SIG-M5 treated with dmso at 0.1 percent for 504 hours (cell line): ENCODE results near the gene CEP170B.

ENCODE experiments used
- DNase-seq: peaks from one replicate; lab custom pipeline; 2025; ENCODE audit not compliant: unreplicated experiment; lab: John Stamatoyannopoulos, UW

CEP170B gene

DNA sequence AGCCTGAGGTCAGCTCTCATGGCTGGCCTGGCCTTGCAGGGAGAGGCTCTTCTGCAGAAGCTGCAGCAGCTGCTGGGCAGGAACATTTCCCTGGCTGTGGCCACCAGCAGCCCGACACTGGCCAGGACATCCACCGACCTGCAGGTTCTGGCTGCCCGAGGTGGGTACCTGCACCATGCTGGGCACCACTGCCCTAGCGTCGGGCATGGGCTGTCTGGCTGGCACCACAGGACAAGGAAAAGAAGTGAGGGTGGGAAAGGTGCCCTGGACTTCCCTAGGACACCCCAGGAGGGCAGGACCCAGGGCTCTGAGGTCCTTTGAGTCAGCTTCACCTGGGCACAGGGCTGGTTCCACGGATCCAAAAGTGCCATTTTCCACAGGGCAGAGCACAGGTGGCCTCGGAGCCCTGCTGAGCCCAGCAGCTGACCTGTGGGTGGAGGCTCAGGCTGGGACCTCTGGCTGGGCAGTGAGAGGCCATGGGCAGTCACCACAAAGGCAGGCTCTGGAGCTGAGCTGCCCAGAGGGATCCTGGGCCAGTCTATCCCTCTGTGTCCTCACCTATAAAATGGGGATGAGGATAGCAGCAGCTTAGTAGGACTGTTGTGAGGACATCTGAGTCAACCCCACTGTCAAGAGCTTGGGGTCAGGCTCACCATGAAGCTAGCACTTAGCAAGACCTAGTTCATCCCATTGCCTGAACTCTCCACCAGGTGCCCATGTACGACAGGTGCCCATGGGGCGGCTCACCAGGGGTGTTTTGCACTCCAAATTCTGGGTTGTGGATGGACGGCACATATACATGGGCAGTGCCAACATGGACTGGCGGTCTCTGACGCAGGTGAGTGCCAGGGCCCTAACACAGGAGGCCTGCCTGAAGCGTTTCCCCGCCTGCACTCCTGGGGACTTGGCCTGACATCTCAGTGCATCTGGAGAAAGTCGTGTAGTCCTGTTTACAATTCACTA is 64.5 kb downstream of the CEP170B start:
- no peak for DNase-seq

DNA sequence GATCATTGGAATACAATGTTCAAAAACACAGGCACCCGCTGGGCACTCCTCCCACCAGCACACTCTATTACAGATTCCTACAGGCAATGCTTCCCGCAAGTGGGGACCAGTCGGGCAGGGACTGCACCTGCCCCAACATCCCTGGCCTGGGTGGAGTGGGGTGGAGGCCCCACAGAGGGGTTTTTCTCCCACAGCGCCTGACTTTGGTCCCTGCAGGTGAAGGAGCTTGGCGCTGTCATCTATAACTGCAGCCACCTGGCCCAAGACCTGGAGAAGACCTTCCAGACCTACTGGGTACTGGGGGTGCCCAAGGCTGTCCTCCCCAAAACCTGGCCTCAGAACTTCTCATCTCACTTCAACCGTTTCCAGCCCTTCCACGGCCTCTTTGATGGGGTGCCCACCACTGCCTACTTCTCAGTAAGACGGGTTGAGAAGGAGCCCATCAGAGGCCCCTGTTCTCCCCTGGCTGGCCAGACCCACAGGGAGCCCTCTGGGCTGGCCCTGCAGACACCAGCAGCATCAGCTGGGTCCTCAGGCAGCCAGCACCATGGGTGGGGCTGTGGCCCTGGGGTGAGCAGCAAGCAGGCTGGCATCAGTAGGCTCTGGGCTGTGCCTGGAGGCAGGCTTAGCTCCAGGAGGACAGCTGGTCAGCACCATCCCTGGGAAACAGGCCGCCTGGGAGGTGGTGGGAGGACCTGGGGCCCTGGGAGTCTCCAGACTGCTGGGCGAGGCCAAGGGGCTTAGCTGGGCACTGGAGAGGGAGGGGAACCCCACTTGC is 65.6 kb downstream of the CEP170B start:
- DNase-seq = no peak

DNA sequence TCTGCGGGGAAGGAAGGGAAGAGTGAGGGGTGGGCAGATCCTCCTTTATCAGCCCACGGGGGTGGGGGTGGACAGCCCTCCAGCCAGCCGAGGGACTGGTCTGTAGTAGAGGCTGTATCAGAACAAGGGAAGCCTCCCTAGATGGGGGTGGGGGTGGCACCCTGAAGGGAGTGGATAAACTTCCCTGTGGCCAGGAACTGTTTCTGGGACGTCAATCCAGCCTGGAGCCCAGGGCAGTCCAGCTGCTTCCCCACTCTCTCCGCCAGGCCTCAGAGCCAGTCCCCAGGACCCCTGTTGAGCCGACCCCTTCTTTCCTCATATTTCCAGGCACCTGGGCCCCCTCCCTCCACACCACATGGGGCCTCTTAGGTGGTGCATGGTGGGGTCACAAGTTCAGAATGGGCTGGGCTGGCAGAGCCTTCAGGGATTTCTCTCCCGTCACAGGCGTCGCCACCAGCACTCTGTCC is 66.3 kb downstream of the CEP170B start:
- DNase-seq = no peak

DNA sequence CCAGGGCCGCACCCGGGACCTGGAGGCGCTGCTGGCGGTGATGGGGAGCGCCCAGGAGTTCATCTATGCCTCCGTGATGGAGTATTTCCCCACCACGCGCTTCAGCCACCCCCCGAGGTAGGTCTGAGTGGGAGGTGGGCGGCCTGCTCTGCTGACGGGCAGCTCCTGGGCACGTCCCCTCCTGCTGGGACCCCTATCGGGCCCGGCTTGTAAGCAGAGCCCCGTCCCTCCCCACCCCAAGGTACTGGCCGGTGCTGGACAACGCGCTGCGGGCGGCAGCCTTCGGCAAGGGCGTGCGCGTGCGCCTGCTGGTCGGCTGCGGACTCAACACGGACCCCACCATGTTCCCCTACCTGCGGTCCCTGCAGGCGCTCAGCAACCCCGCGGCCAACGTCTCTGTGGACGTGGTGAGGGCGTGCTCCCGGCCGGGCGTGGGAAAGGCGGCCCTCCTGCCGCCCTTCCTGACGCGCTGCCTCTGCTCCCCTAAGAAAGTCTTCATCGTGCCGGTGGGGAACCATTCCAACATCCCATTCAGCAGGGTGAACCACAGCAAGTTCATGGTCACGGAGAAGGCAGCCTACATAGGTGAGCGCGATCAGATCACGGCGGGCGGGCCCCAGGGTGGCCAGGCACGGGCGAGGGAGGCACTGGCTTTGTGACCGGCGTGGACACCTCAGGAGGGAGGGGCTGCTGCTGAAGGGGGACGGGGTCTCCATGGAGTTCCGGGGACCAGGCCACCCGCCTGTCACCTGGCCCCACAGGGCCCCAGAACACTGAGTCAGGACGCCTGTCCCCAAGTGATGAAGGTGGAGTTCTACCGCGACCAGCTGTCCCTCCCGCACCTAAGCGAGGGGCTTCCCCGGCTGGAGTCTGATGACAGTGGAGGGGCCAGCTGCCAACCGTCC is 67.0 kb downstream of the CEP170B start:
- no peak for DNase-seq

DNA sequence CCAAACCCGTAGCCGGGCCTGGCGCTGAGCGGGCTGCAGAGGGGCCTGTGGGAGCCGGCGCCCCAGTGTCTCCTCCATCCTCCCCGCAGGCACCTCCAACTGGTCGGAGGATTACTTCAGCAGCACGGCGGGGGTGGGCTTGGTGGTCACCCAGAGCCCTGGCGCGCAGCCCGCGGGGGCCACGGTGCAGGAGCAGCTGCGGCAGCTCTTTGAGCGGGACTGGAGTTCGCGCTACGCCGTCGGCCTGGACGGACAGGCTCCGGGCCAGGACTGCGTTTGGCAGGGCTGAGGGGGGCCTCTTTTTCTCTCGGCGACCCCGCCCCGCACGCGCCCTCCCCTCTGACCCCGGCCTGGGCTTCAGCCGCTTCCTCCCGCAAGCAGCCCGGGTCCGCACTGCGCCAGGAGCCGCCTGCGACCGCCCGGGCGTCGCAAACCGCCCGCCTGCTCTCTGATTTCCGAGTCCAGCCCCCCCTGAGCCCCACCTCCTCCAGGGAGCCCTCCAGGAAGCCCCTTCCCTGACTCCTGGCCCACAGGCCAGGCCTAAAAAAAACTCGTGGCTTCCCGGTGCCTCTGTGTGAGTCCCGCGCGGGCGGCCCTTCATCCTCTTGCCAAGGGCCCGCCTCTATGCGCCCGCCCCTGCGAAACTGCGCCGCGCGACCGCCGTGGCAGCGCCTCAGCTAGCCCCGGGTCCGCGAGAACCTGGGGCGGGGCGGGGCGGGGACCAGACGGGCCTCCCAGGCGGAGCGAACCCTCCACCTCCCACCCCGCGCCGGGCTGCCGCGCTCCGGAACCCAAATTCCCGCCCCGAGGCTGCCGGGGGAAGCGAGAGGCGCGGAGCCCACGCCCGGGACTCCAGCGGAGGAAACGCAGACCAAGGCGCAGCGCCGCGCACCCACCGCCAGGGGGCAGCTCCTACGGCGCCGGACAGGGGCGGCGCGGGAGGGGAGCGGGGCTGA is 67.9 kb downstream of the CEP170B start:
- DNase-seq = peak; percentile 65

DNA sequence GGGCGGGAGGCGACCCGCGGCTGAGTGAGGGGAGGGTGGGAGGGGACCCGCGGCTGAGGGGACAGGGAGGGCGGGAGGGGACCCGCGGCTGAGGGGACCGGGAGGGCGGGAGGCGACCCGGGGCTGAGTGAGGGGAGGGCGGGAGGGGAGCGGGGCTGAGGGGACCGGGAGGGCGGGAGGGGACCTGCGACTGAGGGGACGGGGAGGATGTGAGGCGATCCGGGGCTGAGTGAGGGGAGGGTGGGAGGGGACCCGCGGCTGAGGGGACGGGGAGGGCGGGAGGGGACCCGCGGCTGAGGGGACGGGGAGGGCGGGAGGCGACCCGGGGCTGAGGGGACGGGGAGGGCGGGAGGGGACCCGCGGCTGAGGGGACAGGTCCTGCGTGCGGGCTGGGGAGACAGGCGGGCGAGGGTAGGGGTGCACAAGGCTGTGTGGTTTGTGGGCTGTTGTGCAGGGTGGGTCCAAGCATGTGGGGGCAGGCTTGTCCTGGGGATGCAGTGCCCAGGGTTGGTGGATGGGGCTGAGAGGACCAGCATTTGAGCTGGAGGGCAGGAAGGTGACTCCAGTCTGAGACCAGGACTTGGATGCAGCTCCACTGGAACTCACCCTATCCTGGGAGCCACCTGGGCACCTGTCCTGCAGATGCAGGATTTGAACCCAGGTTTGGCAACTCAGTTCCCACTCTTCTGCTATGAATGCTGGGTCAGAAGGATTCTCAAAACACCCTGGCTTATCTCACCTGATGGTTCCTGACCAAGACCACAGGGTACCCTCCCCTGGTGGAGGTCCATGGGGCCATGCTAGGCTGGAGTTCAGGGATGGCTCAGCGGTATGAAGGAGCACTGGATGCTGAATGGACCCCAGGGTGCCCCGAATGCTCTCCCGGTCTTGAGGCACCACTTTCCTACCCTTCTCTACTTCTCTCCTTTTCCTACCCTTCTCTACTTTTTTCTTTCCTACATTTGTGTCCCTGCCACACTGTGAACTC is 69.0 kb downstream of the CEP170B start:
- DNase-seq = no peak

DNA sequence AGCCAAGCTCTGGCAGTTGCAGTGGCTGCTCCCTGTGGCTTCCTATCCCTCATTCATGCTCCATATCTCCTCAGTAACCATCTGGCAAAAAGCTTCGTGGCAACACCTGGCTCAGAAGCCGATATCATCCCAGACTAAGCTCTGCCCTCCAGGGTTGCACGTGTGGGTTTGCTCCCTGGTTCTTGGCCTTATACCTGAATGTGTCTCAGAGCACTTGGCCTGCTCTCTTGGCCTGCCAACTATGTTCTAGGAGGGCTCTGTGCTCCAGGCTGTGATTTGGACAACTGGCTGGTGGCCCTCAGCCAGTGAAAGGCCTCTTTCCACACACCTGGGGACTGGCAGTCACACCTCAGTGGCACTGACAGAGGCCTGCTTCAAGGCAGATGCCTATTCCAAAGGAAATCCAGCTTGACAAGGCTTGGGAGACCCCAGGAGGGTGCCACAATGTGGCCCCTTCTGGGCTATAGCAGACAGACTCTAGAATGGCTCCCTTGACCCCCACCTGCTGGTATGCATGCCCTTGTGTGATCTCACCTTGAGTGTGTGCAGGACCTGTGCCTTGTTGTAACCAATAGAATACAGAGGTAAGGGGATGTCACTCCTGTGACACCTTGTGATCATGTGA is 70.1 kb downstream of the CEP170B start:
- no peak for DNase-seq

DNA sequence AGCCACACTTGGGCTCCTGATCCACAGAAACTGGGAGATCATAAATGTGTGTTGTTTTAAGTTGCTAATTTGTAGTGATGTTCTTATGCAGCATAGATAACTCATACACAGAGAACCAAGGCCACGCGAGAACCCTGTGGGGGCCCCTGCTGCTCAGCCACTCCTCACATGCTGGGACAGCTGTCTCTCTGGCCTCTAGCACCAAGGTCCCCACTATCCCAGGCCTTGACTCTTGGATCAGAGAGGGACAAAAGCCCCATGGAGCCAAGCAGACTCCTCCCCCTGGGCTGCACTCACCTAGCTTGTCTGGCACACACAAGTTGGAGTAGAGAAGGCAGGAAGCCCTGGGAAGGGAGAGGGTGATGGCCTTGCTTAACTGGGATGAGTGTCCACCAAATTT is 70.9 kb downstream of the CEP170B start:
- DNase-seq = no peak

DNA sequence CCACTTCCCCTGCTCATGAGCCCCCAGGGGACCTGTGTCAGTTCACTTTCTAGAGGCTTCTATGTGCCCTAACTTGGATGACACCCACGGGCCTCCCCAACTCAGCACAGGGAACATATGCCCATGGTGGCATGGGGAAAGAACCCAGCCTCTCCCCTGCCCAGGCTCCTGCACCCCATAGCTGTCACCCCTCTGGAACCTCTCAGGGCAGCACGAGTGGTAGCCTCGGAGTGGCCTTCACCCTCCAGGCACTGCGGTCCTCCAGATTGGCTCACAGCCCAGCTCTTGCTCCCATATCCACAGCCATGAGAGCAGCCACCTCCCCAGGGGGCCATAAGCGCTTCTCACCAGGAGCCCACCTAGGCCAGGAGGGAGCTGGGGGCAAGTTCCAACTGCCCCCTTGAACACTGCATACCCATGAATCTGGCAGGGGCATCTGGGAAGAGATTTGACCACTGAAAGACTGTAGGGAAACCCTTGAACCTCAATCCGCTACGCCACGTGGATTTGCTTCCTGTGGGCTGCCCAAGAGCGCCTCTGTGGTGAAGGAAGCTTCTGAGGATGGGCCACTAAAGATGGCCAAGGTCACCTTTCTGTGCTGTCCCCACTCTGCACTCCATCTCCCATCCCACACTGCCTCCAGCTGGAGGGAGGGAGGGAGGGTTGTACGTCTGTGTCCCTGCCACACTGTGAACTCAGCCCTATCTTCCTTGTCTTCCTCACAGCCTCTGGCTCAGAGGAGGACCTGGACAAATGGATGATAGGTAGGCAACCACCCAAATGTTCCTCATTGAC is 71.5 kb downstream of the CEP170B start:
- no peak for DNase-seq

DNA sequence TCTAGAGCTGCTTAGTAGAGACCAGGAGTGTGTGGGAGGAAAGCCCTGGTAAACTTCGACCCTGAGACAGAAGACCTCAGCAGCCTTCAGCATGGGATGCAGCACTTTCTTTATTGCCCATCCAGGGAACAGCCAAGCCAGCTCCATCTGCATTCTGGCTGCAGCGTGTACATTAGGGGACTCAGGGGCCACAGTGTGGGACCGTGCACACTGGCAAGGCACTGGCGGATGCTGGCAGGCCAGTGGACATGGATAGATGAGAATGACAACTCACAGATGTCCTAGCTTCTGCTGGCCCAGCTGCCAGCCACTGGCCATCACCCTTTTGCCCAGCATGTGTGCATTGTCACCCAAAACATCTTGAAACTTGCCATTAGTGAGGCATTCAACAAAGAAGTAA is 72.1 kb downstream of the CEP170B start:
- no peak for DNase-seq

DNA sequence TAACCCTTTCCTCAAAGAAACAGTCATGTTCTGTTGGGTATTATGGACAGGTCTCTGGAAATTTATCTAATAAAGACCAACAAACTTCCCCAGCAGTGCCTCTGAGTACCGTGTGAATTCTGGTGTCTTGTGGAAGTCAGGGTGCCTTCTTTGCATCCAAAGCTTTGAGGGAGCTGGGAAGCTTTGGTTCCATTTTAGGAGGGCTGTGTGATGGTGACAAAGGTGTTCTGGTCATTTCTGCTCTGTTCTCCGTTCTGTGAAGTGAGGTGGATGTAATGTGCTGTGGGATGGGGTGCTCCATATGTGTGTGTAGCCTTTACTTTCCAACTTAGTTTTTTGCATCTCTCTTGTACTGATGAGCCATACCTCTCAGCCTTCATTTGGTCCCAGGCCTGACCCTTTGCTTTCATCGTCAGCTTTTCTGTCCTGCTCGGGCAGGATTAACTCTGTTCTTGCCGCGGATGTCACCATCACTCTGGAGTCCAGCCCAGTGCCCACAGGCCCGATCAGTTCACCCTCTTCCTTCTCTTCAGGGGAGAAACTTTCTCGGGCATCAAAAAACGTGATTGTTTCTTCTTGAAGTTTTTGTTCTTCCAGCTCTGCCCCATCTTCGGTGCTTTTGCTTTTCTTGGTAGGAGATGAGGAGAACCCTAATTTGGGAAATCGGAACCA is 72.8 kb downstream of the CEP170B start:
- no peak for DNase-seq

DNA sequence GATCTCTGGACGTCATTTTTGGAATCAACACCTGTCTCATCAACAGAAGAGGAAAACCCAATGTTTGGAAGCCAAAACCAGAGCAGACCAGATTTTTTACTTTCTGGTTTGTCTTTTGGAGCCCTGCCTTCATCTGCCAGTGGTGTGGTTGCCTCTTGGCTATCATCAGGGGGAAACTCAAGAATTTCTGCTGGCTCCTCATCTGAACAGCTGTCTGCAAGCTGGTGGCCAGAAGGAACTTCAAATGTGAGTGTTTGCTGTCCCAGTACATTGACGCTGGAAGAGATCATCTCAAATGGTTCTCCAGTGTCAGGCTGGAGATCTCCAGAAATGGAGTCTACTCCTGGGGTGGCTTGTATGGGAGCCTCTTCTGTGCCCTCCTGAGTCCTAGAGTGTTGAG is 73.4 kb downstream of the CEP170B start:
- no peak for DNase-seq

DNA sequence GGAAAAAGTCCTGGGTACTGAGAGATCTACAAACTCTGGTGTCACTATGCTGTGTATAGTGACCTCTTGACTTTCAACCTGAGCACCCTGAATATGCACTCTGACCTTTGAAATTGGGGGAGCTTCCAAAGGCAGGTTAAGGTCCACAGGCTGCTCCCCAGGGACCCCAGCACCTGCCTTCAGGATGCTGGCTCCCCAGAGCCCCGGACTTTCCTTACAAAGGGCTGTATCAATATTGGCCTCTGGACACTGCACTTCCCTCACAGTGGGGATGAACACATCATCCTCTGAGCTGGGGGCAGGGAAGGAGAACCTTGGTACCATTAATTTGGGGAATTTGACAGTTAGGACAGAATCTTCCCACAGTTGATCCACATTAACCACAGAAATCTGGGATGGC is 73.9 kb downstream of the CEP170B start:
- no peak for DNase-seq

DNA sequence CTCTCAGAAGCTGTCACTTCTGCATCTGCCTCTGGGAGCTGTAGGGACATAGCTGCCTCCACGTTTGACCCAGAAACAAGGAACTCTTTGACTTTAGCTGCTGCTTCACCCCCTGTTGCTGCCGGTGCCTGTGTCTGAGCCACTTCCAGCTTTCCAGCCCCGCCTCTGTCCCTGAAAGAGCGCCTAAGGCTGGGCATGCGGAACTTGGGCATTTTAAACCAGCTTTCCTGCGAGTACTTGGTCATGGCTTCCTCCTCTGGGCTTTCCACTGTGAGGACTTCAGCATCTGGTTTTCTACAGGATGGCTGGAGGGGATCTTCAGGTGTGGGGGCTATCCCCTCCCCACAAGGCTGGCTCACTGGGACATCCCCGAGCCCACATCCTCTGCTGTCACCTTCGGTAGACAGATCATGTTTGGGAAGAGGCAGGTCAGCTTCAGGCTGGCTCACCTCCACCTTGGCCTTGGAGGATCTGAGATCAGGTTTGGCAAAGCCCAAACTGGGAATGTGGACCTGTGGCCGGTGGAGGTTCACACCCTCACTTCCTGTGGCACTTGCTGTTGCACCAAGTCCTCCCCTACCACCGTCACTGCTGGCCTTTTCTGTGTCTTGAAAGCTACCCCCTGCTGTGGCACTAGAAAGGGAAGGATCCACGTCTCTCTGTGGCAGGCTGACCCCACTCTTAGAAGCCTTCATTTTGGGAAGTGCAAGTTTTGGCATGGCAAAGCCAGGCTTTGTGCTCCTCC is 74.8 kb downstream of the CEP170B start:
- no peak for DNase-seq

DNA sequence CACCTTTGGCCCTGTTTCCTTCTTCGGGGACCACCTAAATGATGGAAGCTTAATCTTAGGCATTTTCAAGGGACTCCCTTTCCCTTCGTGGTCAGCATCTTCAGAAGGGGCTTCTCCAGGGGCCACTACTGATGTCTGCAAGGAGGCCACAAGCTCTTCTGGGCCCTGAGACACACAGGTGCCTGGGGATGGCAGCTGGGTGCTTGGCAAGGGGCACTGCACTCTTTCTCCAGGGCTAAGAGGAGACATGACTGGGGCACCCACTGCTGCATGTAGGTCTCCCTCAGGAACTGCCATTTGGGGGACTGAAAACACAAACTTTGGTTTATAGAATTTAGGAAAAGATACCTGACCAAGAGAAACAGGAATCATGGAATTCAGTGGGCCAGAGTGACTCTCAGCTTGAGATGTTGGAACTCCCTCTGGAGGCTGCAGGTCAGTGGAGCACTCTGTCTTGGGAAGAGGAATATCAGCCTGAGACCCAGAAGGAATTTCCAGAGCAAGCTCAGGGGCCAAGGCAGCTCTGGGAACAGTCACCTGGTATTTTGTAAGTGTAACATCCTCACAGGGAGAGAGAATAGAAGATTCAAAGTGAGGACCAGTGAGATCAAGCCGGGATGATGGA is 75.6 kb downstream of the CEP170B start:
- peak; percentile 9 for DNase-seq
